GM21526 (cell line): ENCODE data around the gene SYNDIG1.
"Not testable (repeated sequence)": the region's sequence is repeated elsewhere in the genome, so short reads cannot be mapped to it uniquely, and the experiment has no call there.

ENCODE experiments used
- ATAC-seq: cut with Tn5 transposase; IDR thresholded peaks from one replicate; pipeline ENCODE4 v1.9.1; 2021; ENCODE audit warnings: moderate library complexity; ENCODE audit not compliant: unreplicated experiment, low FRiP score

The SYNDIG1 gene

GRCh38 chr20:24626141-24626540 lies 156.7 kb downstream of the SYNDIG1 start:
- not testable (repeated sequence) for ATAC-seq

- no peak for ATAC-seq
Measured at GRCh38 chr20:24627291-24627690, 157.9 kb downstream of the SYNDIG1 start.

DNA sequence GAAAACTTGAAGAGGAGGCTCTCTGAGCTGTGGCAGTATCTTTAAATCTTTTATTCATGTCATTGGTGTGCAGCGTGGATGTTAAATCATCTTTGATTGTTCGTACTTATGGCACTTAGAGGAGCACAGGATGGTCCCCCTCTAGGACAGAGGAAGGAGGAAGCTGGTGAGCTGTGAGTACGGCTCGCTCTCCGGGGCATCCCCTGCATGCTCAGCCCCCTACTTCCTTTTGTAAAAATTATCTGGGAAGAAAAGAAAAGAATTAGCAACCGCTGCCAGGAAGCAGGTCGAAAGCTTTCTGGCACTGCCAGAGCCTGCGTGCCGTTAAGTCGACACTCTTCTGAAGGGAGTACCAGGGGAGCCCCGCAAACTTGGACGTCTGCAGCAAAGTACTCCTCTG lies 158.5 kb downstream of the SYNDIG1 start:
- ATAC-seq: no peak

GRCh38 chr20:24628985-24629384 lies 159.6 kb downstream of the SYNDIG1 start:
- no peak for ATAC-seq

GRCh38 chr20:24629668-24630067 lies 160.2 kb downstream of the SYNDIG1 start:
- no peak for ATAC-seq

DNA sequence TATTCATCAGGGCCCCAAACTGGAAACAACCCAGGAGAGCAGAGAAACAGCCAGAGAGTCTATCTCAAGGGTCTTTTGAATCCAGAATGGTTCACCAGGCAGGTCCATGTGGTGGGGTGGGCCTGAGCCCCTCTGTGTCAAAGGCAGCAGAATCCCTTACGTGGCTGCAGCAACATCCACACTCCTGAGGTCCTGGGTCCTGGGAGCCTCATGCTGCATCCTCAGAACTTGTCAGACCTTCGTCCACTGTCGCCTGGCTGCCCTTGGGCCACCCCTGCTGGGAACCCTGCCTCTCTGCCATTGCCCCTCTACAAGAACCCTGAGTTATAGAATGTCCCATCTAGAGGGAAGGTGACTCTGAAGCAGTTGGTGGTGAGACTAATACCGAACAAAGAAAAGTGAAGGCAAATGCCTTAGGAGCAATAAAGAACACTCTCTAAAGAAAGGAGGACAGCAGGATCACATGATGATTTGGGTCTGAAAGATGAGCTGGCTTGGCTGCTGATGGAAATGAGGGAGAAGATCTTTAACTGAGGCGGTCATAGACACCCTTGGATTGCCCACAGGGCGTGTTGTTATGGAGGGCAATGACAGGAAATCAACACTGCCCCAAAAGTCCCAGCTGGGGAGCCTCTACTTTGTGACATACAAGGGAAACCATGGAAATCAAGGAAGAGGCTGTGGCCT lies 161.2 kb downstream of the SYNDIG1 start:
- ATAC-seq: no peak

DNA sequence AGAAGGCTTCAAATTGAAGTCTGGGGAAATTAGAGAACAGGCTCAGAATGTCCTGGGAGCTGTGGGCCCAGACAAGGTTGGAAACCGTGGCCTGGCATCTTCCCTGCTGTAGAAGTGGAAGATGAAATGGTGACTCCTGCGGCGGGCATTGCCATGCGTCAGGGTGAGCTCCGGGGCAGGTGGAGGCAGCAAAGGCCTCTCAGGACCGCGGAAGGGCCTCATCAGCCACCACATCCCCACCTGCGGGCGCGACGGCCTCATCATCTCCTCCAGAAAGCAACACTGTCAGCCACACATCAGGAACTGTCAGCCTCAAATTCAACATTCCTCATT lies 161.7 kb downstream of the SYNDIG1 start:
- no peak for ATAC-seq

DNA sequence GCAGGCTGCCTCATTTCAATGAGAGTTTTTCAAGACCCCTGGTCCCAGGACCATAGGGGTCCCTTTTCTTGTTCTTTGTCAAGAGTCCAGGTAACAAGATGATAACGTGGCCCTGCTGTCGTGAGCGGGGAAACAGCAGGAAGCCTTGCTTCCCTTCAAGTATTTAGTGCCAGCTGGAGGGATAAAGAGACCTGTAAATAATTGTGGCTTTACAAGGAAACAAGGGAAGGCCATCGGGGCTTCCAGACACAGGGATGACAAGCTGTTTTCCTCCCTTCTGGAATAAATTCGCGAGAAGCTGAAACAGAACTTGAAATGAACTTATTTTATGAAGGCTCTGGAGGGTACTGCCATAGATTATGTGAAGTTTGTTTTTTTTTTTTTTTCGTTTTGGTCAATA lies 163.2 kb downstream of the SYNDIG1 start:
- ATAC-seq: no peak

DNA sequence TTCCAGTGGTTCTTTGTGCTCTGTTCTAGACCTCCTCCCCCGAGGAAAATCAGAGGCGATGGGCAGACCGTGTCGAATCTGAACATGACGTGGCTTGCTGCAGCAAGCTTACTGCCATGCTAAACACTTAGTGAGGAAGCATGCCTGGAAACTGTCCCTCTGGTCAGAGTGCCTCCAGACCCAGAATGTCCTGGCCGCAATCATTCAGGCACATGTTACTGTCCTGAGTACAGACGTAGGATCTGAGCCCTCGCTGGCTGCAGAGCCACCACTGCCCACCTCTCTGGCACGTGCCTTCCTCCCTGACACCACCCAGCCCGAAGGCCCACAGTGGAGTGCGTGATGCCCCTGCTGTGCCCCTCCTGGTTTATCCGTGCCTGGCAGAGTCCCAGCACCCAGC lies 163.6 kb downstream of the SYNDIG1 start:
- ATAC-seq: no peak

- no peak for ATAC-seq
Measured at GRCh38 chr20:24633521-24633920, 164.1 kb downstream of the SYNDIG1 start.

DNA sequence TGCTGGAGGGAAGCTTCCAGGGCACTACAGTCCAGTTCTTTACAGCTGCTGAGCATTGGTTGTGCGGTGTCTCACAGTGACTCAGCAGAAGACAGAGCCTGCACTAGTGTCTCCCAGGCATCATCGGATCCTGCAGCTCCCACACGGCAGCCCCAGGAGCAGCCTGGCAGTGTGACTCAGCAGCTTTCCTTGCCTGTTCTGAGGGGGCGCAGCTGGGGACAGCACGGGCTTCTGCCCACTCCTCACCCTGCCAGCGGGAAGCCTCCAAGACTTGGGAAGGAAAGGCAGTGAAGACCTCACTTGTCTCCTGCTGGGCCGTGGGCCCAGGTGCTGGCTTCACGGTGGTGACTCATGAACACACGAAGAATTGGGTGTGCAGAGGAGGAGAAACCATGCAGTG lies 165.4 kb downstream of the SYNDIG1 start:
- ATAC-seq: no peak

DNA sequence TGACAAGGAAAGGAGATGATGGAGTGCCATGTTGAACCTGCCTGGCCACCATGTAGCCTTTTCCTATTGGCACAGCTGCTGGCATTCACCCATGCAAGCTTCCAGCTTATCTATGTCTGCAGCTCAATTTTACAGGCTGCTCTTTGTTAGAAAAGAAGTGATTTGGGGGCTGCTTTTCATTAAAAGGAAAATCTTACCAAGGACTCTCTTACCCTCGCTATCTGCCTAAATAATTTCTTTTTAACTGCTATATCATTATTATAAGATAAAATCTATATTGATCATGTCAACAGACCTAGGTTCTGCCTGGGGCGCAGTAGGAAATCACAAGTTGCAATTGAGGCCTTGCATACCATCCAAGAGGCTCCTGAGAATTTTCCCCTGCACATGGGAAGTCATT lies 167.2 kb downstream of the SYNDIG1 start:
- ATAC-seq: no peak

DNA sequence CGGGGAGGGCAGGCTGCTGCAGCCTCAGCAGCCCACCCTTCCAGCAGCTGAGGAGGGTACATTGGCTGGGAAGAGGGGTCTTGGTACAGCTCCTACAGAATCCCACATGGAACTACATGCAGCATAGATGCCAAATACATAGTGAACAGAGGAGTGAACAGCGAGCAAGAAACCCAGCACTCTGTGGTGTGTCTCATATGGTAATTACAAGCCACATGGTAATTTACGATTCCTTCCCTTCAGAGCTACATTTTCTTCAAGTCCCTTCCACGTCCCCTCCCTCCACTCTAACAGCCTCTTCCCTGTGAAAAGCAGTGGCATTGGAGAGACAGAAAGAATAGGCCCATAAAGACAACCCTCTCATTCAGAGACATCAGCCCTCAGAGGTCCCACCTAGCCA lies 167.7 kb downstream of the SYNDIG1 start:
- ATAC-seq: no peak

DNA sequence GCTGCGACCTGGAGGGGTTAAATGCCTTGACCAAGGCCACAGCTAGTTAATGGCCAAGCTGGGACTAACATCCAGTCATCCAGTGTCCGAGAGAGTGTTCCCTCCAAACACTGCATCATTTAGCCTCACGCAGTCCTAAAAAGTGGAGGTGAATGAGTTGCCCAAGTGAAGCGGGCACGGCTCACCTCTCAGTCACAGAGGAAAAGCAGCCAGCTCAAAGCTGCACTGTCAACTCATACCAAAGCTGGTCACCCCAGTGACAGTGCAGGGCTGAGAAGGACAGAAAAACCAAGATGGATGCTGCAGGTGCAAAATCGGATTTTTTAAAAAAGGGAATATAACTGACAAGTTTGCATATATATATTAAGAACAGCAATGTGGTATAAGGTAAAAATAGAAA lies 168.5 kb downstream of the SYNDIG1 start:
- ATAC-seq: no peak

DNA sequence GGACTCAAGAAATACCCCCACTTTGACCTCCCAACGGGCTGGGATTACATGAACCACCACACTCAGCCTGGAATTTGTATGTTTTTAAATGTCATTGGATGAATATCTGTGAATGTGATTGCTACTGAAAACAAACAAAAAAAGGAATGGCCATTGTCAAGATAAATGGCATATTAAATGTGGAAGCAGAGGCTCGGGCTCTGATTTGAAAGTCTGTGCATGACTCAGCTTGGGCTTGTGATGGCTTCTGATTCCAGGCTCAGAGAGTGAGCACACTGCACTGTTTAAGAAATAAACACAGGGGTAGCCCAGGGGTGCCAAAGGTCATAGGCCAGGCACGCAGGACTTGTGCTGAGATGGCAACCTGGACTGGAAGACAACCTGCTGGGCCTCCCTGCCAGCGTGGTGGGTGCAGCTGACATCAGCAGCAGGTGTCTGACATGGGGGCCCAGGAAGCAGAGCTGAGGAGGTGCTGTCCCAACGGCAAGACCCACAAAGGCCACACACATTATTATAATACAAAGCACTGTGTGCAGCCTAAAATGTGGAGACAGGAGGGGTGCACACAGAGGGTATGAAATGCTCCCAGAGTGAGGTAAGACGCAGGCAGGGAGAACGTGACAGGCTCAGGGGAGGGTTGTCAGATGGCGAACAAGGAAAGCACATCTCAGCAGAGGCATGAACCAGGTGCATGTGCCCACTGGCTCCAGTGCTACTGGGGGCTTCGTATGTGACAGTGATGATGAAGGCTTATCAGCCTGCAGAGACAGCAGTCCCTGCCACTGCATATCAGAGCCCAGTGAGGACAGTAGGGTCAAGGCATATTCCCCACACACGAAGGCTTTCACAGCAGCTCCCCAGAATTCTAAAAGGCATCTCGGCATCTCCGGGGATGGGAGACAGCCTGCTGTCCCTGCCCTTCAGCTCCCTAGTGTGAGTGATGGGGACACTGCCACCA lies 169.4 kb downstream of the SYNDIG1 start:
- no peak for ATAC-seq

- ATAC-seq: no peak
Measured at GRCh38 chr20:24640276-24640675, 170.8 kb downstream of the SYNDIG1 start.

DNA sequence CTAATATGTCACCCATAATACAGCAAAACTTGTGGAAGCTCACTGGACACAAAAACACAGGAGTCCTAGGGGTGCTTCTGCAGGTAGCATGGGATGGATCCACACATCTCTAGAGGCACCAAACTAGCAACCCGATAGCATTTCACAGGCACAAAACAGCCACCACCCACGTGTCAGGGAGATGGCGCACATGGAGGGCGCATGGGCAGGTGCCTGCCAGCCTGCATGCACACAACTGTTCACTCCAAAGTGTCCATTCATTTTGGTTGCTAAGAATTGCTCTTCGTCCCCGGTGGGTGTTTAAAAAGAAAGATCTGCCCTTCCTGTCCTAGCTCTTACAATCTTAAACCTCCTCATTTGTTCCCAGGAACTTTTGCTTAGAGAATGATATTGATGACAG lies 171.3 kb downstream of the SYNDIG1 start:
- ATAC-seq: no peak

- no peak for ATAC-seq
Measured at GRCh38 chr20:24643731-24644626, 174.6 kb downstream of the SYNDIG1 start.

DNA sequence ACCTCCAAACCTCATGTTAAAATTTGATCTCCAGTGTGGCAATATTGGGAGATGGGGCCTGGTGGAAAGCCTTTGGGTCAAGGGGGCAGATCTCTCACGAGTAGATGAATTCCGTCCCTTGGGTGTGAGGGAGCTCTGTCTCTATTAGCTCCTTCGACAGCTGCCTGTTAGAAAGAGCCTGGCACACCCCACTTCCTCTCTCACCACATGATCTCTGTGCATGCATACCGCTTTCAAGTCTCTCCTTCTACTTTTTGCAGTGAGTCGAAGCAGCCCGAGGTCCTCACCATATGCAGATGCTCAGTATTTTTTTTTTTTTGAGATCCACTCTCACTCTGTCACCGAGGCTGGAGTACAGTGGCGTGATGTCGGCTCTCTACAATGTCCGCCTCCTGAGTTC lies 176.9 kb downstream of the SYNDIG1 start:
- no peak for ATAC-seq

GRCh38 chr20:24647713-24648112 lies 178.3 kb downstream of the SYNDIG1 start:
- ATAC-seq: no peak

GRCh38 chr20:24648481-24648880 lies 179.1 kb downstream of the SYNDIG1 start:
- ATAC-seq: no peak
